Stimulated activated CD8-positive, alpha-beta memory T cell treated with anti-CD3 and anti-CD28 coated beads, Interleukin-12 subunit alpha, Interleukin-12 subunit beta, amount 100 ng/mL, for 24 hours (primary cell): ENCODE results near the gene CCDC137.

Experiments used
- DNase-seq: peaks from one replicate; pipeline ENCODE4 v3.0.0-alpha.2; 2020; ENCODE audit errors: extremely low read depth

The CCDC137 gene

GRCh38 chr17:81715872-81716673, 49.5 kb downstream of the CCDC137 start:
- no peak for DNase-seq

DNA sequence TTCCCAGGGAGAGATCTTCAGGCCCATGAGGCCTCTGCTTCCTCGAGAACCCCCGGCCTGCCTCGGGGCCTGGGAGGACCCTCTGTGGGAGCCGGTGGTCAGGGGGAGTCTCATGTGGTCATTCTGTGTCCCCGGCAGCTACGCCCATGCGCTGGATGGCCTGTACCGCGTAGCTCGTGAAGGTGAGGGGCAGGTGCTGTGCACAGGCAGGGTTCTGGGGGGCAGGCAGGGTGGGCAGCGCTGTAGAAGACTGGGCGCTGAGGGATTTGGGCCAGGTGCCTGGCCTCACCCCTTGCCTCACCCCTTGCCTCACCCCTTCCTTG, 50.1 kb downstream of the CCDC137 start:
- no peak for DNase-seq

DNA sequence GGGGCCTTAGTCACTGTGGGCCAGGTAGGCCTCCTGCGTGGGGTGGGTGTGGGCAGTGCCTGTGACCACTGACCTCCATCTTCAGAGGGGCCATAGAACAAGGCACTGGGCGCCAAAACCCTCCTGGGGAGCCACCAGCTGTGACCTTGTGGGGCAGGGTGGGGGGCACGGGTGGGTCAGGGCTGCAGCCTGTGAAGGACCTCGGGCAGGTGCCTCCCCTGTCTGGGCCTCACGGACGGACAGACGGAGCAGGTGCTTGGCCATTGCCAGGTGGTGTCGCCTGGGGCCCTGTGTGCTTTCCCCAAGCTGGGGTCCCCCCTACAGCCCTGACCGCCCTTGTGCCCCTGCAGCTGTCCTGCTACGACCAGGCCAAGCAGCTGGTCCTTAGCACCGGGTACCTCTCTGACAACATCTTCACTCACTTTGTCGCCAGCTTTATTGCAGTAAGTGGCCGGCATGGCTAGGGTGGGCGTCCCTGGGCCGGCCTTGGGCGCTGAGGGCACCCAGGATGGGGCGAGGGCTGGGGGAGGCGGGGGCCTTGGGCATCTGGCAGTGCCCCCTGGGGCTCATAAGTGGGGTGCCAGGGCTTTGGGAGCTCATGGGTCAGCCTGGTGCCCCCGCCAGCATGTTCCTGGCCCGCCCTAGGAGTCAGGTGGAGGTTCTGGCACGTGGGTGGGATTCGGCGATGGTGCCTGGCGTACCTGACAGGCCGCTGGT, 50.7 kb downstream of the CCDC137 start:
- DNase-seq, result no peak

DNA sequence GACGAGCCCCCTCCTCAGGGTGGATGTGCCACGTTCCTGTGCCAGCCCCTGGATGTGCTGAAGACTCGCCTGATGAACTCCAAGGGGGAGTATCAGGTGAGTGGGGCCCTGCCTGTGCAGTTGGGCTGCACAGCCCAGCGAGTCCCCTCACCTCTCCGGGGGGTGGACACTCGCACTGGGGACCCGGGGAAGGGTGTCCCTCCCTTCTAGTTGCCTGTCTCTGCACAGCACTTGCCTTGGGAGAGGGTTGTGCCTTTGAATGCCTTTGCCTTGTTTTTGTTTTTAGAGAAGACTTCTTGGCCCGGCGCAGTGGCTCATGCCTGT, 51.2 kb downstream of the CCDC137 start:
- no peak for DNase-seq

- DNase-seq, result no peak
Observed at GRCh38 chr17:81719410-81720266, 53.1 kb downstream of the CCDC137 start.

DNA sequence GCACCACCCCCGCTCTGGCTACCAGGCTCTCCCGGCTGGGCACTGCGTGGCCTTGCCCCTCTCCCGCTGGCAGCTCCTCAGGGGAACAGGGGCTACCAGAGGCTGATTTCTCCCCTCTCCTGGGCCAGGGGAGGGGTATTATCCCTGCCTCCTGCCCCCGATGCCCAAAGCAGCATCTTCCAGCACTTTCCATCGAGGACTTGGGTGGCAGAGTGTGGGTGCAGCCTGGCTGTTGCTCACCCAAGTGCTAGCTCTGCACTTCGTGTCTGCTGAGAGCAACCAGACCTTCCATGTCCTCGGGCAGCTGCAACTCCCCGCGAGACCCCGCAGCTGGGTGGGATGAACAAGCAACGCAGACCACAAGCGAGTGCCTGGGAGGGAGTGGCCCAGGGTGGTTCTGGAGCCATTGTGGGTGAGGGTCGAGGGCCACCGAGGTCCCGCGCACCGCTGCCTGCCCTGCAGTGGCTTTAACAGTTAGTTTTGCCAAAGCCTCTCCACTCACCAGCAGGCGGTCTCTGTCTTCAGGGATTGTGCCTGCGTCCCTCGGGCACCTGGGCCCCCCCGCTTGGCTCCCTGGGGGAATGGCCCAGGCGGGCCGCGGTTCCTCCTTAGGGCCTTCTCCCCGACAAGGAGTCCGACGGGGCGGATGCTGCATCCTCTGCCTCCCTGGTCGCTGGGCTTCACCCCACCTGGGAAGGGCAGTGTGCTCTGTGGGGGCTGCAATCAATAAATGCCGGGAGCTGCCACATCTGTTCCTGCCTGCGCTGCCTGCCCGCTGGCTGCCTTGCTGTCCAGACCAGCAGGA, 53.9 kb downstream of the CCDC137 start:
- DNase-seq, result no peak

- no peak for DNase-seq
Observed at GRCh38 chr17:81722184-81723120, 55.9 kb downstream of the CCDC137 start.
